HEK293 (cell line): ENCODE results near the gene GUCA2B.

Experiments used
- CTCF ChIA-PET: fragments of 350-600 bp; formaldehyde crosslinking; extraction: SDS; loops from one replicate; lab custom pipeline; 2021; ENCODE audit warnings: antibody characterized with exemption; lab: Yijun Ruan, JAX
- POLR2A ChIA-PET: fragments of 300-600 bp; formaldehyde crosslinking; extraction: SDS; loops from one replicate; lab custom pipeline; 2020; ENCODE audit warnings: antibody characterized with exemption, inconsistent platforms; lab: Yijun Ruan, JAX
- H3K27ac ChIP-seq: fragments of 200-500 bp; sonication (Bioruptor generic); 2 replicates; pipeline ENCODE4 v1.5.1; 2014; ENCODE audit warnings: low read depth, low read length, control low read depth, inconsistent platforms; ENCODE audit errors: extremely low read depth
- H3K36me3 ChIP-seq, 2 experiments: fragments of 200-500 bp in 1 of 2; sonication (Bioruptor generic) in 1 of 2; 1 replicate in 1 of 2; 2 replicates in 1 of 2; pipeline ENCODE4 v1.5.1; 2014 to 2017; ENCODE audit warnings: inconsistent platforms in 2 of 2, low read length in 2 of 2; ENCODE audit not compliant: control insufficient read depth in 2 of 2, insufficient read depth in 1 of 2
- H3K4me1 ChIP-seq: fragments of 200-500 bp; sonication (Bioruptor generic); 2 replicates; pipeline ENCODE4 v1.5.1; 2014; ENCODE audit warnings: mild to moderate bottlenecking, low read length, inconsistent platforms; ENCODE audit not compliant: control insufficient read depth, insufficient read depth
- H3K4me3 ChIP-seq: 2 replicates; pipeline ENCODE4 v1.5.1; 2011; ENCODE audit warnings: low read depth, mild to moderate bottlenecking, control low read depth, low read length, moderate library complexity
- H3K9me3 ChIP-seq: fragments of 200-500 bp; sonication (Bioruptor generic); 2 replicates; pipeline ENCODE4 v1.5.1; 2014; ENCODE audit warnings: low read depth, low read length, inconsistent platforms; ENCODE audit not compliant: control insufficient read depth, insufficient read depth
- AEBP2 ChIP-seq: fragments of 450-650 bp; formaldehyde crosslinking; IDR thresholded peaks from 2 replicates; pipeline ENCODE4 v1.5.1; 2016; ENCODE audit warnings: missing biosample characterization, missing genetic modification characterization, borderline replicate concordance
- CTCF ChIP-seq: fragments of 450-650 bp; formaldehyde crosslinking; IDR thresholded peaks from 2 replicates; pipeline ENCODE4 v1.5.1; 2016; ENCODE audit warnings: missing biosample characterization, missing genetic modification characterization
- FEZF1 ChIP-seq: fragments of 450-650 bp; formaldehyde crosslinking; IDR thresholded peaks from 2 replicates; pipeline ENCODE4 v1.5.1; 2016; ENCODE audit warnings: missing biosample characterization, missing genetic modification characterization
- KLF17 ChIP-seq: fragments of 450-650 bp; formaldehyde crosslinking; IDR thresholded peaks from 2 replicates; pipeline ENCODE4 v1.5.1; 2016; ENCODE audit warnings: missing biosample characterization, missing genetic modification characterization
- OVOL3 ChIP-seq: fragments of 450-650 bp; formaldehyde crosslinking; IDR thresholded peaks from 2 replicates; pipeline ENCODE4 v1.5.1; 2016; ENCODE audit warnings: missing biosample characterization, missing genetic modification characterization
- PRDM4 ChIP-seq: fragments of 450-650 bp; formaldehyde crosslinking; IDR thresholded peaks from 2 replicates; pipeline ENCODE4 v1.5.1; 2017; ENCODE audit warnings: missing biosample characterization, missing genetic modification characterization
- RBAK ChIP-seq: fragments of 450-650 bp; formaldehyde crosslinking; IDR thresholded peaks from 2 replicates; pipeline ENCODE4 v1.5.1; 2016; ENCODE audit warnings: missing biosample characterization, missing genetic modification characterization
- ZBTB20 ChIP-seq: fragments of 450-650 bp; formaldehyde crosslinking; IDR thresholded peaks from 2 replicates; pipeline ENCODE4 v1.5.1; 2016; ENCODE audit warnings: missing biosample characterization, missing genetic modification characterization
- ZBTB6 ChIP-seq: fragments of 450-650 bp; formaldehyde crosslinking; IDR thresholded peaks from 2 replicates; pipeline ENCODE4 v1.5.1; 2017; ENCODE audit warnings: missing biosample characterization, missing genetic modification characterization
- ZFP69B ChIP-seq: fragments of 450-650 bp; formaldehyde crosslinking; IDR thresholded peaks from 2 replicates; pipeline ENCODE4 v1.5.1; 2016; ENCODE audit warnings: missing biosample characterization, missing genetic modification characterization
- ZNF10 ChIP-seq: fragments of 450-650 bp; formaldehyde crosslinking; IDR thresholded peaks from 2 replicates; pipeline ENCODE4 v1.5.1; 2017; ENCODE audit warnings: missing biosample characterization, missing genetic modification characterization
- ZNF174 ChIP-seq: fragments of 450-650 bp; formaldehyde crosslinking; IDR thresholded peaks from 2 replicates; pipeline ENCODE4 v1.5.0; 2017; ENCODE audit warnings: missing biosample characterization, mild to moderate bottlenecking, missing genetic modification characterization
- ZNF221 ChIP-seq: fragments of 450-650 bp; formaldehyde crosslinking; IDR thresholded peaks from 2 replicates; pipeline ENCODE4 v1.5.1; 2017; ENCODE audit warnings: missing biosample characterization, missing genetic modification characterization, borderline replicate concordance
- ZNF394 ChIP-seq: fragments of 450-650 bp; formaldehyde crosslinking; IDR thresholded peaks from 2 replicates; pipeline ENCODE4 v1.5.1; 2016; ENCODE audit warnings: missing biosample characterization, missing genetic modification characterization, mild to moderate bottlenecking, moderate library complexity, borderline replicate concordance
- ZNF488 ChIP-seq: fragments of 450-650 bp; formaldehyde crosslinking; IDR thresholded peaks from 2 replicates; pipeline ENCODE4 v1.5.1; 2016; ENCODE audit warnings: missing biosample characterization, missing genetic modification characterization
- ZNF501 ChIP-seq: fragments of 450-650 bp; formaldehyde crosslinking; IDR thresholded peaks from 2 replicates; pipeline ENCODE4 v1.5.1; 2016; ENCODE audit warnings: missing biosample characterization, missing genetic modification characterization
- ZNF548 ChIP-seq: fragments of 450-650 bp; formaldehyde crosslinking; IDR thresholded peaks from 2 replicates; pipeline ENCODE4 v1.5.1; 2016; ENCODE audit warnings: missing biosample characterization, missing genetic modification characterization
- ZNF585B ChIP-seq: fragments of 450-650 bp; formaldehyde crosslinking; IDR thresholded peaks from 2 replicates; pipeline ENCODE4 v1.5.1; 2016; ENCODE audit warnings: missing biosample characterization, missing genetic modification characterization
- ZNF624 ChIP-seq: fragments of 450-650 bp; formaldehyde crosslinking; IDR thresholded peaks from 2 replicates; pipeline ENCODE4 v1.5.1; 2017; ENCODE audit warnings: missing biosample characterization, missing genetic modification characterization
- ZNF626 ChIP-seq: fragments of 450-650 bp; sonication (Bioruptor Pico); formaldehyde crosslinking; IDR thresholded peaks from 2 replicates; pipeline ENCODE4 v1.5.1; 2018; ENCODE audit warnings: missing biosample characterization, missing genetic modification characterization, inconsistent platforms
- ZNF701 ChIP-seq: fragments of 450-650 bp; formaldehyde crosslinking; IDR thresholded peaks from 2 replicates; pipeline ENCODE4 v1.5.1; 2016; ENCODE audit warnings: missing biosample characterization, missing genetic modification characterization
- ZNF747 ChIP-seq: fragments of 450-650 bp; formaldehyde crosslinking; IDR thresholded peaks from 2 replicates; pipeline ENCODE4 v1.5.1; 2016; ENCODE audit warnings: missing biosample characterization, missing genetic modification characterization
- ZNF76 ChIP-seq: fragments of 450-650 bp; formaldehyde crosslinking; IDR thresholded peaks from 2 replicates; pipeline ENCODE4; 2016; ENCODE audit warnings: low read depth, missing biosample characterization, missing genetic modification characterization, borderline replicate concordance
- ZNF776 ChIP-seq: fragments of 450-650 bp; formaldehyde crosslinking; IDR thresholded peaks from 2 replicates; pipeline ENCODE4 v1.5.0; 2017; ENCODE audit warnings: missing biosample characterization, missing genetic modification characterization, borderline replicate concordance
- ZNF791 ChIP-seq: fragments of 450-650 bp; formaldehyde crosslinking; IDR thresholded peaks from 2 replicates; pipeline ENCODE4 v1.5.1; 2016; ENCODE audit warnings: missing biosample characterization, missing genetic modification characterization

The GUCA2B gene

GRCh38 chr1:42127767-42128166, 25.4 kb upstream of the GUCA2B start:
- no peak overlapping the region for H3K27ac ChIP-seq
- no peaks in the 10 kb centered on the region for H3K4me1 ChIP-seq
- no peaks in the 10 kb centered on the region for H3K9me3 ChIP-seq
- H3K36me3 ChIP-seq, result no peaks in the 10 kb centered on the region
- CTCF ChIA-PET, result no interaction called here
- POLR2A ChIA-PET, result no interaction called here
- TF ChIP-seq ZNF701 (tag by site-specific recombination) (no peak), ZNF174 (tag by site-specific recombination) (no peak), ZNF747 (tag by site-specific recombination) (no peak), ZFP69B (tag by site-specific recombination) (no peak), ZNF776 (tag by site-specific recombination) (no peak), ZBTB20 (tag by site-specific recombination) (no peak), PRDM4 (no peak), OVOL3 (tag by site-specific recombination) (no peak), ZBTB6 (no peak), ZNF10 (tag by site-specific recombination) (no peak), ZNF394 (tag by site-specific recombination) (no peak), AEBP2 (tag by site-specific recombination) (no peak), CTCF (tag by site-specific recombination) (no peak), RBAK (no peak), ZNF221 (no peak), KLF17 (tag by site-specific recombination) (no peak), ZNF76 (tag by site-specific recombination) (no peak)
- TF ChIP-seq, all 188 proteins: peak for 0
- no peak overlapping the region for H3K4me3 ChIP-seq

GRCh38 chr1:42128499-42128898, 24.7 kb upstream of the GUCA2B start:
- Histone ChIP-seq H3K27ac (no peak overlapping the region), H3K9me3 (no peaks in the 10 kb centered on the region), H3K4me1 (no peaks in the 10 kb centered on the region), H3K4me3 (no peak overlapping the region), H3K36me3 (no peaks in the 10 kb centered on the region)
- POLR2A ChIA-PET, result no interaction called here
- CTCF ChIA-PET, result no interaction called here
- TF ChIP-seq ZNF585B (tag by site-specific recombination) (no peak), ZNF624 (no peak), ZNF626 (tag by site-specific recombination) (no peak), ZNF548 (tag by site-specific recombination) (no peak), ZNF501 (tag by site-specific recombination) (no peak), ZNF488 (tag by site-specific recombination) (no peak), AEBP2 (tag by site-specific recombination) (no peak), FEZF1 (tag by site-specific recombination) (no peak), ZNF791 (tag by site-specific recombination) (no peak)
